GDM1 (cell line): ENCODE data around the gene CACNG7.

ENCODE experiments used
- DNase-seq: peaks from one replicate; lab custom pipeline; 2025; lab: John Stamatoyannopoulos, UW

The CACNG7 gene

GRCh38 chr19:53953383-53953782, 44.3 kb downstream of the CACNG7 start:
- no peak for DNase-seq

DNA sequence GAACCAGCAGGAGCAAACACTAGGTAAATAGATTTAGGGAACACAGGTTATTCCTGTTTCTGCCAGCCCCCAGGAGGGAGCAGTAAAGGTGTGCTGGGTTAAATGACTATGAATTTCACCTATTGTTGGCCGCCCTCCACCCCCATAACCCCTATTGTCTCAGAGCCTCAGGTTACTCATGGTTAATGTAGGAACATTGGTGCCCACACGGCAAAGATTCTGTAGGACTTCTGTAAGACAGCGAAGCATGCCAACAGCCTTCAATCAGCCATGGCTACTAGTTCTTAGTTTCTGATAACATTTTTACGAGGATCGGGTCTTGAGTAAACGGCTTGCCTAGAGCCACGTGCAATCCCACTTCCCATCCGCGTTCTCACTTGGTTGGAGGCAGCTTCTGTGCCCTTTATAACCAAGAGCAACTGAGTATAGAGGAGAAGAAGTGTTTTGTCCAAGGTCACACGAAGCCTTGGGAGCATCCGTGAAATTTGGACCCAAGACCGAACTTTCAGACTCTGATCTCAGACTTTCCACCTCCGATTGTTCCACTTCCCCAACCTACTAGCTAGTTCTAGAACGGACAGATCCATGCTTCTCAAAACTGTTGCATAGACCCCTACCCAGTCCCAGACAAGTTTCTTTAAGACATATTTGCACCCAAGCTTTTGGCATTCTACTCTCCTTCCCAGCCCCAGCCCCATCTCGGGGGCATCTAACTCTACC, 48.5 kb downstream of the CACNG7 start:
- no peak for DNase-seq

DNA sequence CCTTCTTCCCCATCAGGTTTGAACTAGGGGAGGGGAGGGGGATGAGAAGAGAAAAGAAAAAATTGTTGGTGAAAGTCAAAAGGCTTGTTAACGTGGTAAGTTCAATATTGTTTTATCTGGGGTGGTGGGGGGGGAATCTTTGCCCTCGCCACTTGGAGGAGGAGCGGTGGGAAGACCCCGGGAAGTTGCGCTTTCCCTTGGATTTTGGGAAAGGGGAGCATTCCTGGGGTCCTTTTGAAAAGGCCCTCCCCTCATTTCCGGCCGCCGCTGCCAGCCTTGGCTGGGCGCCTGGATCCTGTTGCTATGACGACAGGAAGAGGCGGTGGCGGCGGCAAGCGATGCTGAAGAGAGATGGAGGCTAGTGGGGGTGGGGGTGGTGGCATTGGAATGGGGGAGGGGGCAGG, 49.1 kb downstream of the CACNG7 start:
- DNase-seq: no peak

DNA sequence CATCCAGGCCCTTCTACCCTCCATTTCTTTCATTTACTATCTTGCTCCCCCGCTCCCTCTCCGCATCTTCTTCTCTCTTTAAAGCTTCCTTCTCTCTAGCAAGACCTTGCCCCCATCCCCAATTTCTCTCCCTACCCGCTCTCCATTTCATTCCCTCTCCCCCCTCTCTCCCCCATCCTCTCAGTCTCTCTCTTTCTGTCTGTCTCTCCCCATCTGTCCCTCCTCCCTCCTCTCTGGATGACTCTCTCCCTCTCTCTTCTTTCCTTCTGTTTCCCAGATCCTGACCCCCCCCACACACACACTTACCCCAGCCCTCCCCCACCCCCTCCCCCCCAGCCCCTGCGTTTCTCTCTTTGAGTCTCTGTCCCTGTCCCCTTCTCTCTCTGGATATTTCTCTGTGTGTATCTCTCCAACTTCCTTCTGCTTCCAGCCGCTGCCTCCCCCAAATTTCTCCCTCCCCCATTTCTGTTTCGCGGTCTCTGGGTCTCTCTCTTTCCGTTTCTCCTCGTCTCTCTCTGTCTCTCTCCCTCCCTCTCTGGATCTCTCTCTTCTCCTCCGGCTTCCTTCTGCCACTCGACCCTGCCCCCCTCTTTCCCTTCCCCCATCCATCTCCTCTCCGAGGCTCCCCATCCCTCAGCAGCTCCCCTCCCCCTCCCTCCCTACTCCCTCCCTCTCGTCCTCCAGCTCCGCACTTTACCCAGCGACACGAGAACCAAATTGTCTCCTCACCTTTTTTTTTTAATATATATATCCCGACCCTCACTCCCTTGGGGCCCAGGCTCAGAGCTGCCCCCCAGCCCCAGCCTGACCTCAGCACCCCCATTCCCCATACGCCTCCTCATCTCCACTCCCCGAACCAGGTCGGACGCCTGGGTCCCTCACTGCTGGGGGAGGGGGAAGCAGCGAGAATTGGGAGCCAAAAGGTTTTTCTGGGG, 50.0 kb downstream of the CACNG7 start:
- DNase-seq: no peak

DNA sequence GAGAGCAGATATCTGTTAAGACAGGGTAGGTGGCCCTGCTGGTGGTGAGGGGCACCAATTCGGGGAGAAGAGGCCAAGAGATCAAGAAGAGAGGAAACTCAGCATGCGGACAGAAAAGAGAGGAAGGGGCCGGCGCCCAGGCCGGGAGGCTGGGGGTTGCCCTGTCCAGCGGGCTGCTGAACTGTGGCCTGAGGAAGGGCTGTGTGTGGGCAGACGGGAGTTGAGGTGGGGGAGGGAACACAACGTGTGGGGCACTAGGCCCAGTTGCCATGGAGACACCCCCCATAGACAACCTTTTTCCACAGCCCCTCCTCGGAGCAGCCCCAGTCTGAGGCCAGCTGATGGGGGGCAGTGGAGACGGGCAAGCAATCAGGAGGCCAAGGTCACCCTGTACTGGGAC, 51.1 kb downstream of the CACNG7 start:
- no peak for DNase-seq

GRCh38 chr19:53960886-53961285, 51.8 kb downstream of the CACNG7 start:
- DNase-seq: no peak

DNA sequence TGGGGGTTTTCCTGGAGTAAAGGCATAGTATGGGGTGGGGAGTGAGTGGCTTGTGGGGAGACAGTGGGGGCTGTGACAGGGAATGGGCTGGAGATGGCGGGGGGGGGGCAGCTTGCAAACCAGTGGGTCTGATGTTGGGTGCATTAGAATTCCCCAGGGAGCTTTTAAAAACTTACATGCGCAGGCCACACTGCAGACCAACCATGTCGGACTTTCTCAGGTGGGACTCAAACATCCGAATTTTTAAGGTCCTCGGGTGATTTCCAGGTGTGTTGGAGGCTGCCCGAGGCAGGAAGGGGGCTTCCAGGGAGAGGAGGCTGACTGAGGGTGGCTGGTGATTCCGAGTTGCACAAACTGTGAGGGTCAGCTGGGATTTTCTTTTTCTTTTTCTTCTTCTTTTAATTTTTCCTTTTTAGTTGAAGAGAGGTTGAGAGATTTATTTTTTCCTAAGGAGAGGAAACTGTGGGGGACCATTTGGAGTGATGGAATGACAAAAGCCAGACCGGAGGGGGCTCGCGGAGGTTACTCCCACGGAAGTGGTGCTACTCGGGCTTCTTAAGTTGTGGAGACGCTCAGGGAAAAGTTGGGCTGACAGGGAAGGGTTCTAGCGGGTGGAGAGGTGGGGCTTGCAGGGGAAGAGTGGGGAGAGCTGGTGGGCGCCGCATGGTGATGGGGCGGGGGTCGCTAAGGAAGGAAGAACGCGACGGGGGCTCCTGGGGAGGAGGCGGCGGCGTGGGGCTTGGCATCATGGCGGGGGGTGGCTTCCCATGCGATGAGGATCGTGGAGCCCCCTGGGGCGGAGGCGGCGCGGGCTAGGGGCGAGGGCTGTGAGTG, 52.7 kb downstream of the CACNG7 start:
- no peak for DNase-seq

GRCh38 chr19:53962887-53963431, 53.9 kb downstream of the CACNG7 start, which contains the start of gene CACNG8:
Gene CACNG8, plus strand, starts transcription at chr19:53962937.
- DNase-seq: no peak

- DNase-seq: no peak
These were observed 56.0 kb downstream of the CACNG7 start for GRCh38 chr19:53965091-53965490.

- DNase-seq: no peak
These were observed 57.9 kb downstream of the CACNG7 start for GRCh38 chr19:53966931-53967330.

DNA sequence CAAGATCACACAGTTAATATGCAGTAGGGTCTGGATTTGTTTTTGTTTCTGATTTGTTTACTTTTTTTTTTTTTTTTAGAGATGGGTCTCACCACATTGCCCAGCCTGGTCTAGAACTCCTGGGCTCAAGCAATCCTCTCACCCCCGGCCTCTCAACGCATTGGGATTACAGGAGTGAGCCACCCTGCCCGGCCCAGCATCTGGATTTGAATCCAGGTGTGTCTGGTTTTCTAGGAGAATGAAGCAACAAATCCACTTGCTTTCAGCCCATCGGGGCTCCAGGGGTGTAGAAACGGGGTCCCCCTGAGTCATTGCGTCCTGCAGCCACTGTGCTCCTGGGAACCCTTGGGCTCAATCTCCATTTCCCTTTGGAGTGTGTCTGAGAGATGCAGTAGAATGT, 60.3 kb downstream of the CACNG7 start:
- no peak for DNase-seq

DNA sequence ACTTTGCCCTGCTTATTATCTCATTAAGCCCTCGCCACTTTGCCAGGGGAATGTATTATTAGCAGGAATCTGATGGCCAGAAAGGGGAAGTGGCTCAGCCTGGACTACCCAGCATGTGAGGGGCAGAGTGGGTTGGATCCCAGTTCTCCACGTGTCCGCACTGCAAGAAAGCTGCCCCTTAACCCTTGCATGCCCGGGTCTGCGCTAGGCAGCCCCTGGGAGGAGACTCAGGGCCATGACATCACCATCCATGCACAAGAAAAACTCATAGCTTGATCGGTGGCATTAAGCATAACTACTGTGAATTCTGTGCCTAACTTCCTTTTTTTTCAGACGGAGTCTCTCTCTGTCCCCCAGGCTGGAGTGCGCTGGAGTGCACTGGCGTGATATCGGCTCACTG, 62.6 kb downstream of the CACNG7 start:
- peak; percentile 31 for DNase-seq

- DNase-seq: peak; percentile 74
These were observed 68.4 kb downstream of the CACNG7 start for GRCh38 chr19:53977429-53977990.

GRCh38 chr19:53977991-53978731, 69.1 kb downstream of the CACNG7 start:
- peak; percentile 100 for DNase-seq

- no peak for DNase-seq
These were observed 70.1 kb downstream of the CACNG7 start for GRCh38 chr19:53978975-53979801.

GRCh38 chr19:53980539-53981375, 71.7 kb downstream of the CACNG7 start:
- peak; percentile 49 for DNase-seq

DNA sequence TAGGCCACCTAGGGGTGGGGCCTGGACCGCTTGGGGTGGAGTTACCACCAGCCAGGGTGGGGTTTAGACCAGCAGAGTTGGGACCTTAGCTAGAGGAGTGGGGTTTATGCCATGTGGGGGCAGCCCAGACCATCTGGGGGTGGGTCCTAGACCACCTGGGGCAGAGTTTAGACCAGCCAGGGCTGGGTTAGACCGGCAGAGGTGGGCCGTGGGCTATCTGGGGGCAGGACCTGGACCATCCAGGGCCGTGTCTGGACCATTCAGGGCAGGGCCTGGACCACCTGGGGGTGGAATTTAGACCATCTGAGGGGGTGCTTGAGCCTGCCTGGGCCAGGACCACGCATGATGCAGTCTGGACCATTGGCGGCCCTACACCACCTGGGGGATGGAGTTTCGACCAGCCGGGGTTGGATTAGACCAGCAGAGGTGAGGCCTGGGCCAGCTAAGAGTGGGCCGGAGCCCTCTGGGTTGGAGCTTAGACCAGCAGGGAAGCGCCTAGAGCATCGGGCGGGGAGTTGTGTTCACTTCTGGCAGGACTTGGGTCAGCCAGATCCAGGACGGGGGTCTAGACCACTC, 72.4 kb downstream of the CACNG7 start:
- no peak for DNase-seq

DNA sequence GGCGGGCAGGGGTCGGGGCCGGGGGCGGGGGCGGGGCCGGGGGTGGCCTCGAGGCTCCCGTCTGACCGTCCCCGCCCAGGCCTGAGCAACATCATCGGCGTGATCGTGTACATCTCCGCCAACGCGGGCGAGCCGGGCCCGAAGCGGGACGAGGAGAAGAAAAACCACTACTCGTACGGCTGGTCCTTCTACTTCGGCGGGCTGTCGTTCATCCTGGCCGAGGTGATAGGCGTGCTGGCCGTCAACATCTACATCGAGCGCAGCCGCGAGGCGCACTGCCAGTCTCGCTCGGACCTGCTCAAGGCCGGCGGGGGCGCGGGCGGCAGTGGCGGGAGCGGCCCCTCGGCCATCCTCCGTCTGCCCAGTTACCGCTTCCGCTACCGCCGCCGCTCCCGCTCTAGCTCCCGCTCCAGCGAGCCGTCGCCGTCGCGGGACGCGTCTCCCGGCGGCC, 72.9 kb downstream of the CACNG7 start:
- no peak for DNase-seq

GRCh38 chr19:53982611-53983010, 73.5 kb downstream of the CACNG7 start:
- DNase-seq: no peak
